GM18951 (cell line): ENCODE data around the gene PADI2.
"Not testable (repeated sequence)": the region's sequence is repeated elsewhere in the genome, so short reads cannot be mapped to it uniquely, and the experiment has no call there.

Experiments
- POLR2A ChIP-seq: IDR thresholded peaks from 4 replicates; pipeline ENCODE4 v1.6.1; 2011; ENCODE audit warnings: mild to moderate bottlenecking; ENCODE audit not compliant: insufficient read length, insufficient read depth; ENCODE audit errors: extremely low read depth
- in situ Hi-C: fragments of 300-500 bp; cut with MboI; formaldehyde crosslinking; loops from one replicate; pipeline ENCODE4 v1.12.0; 2022; ENCODE audit warnings: low sequenced_read_pairs, mixed read lengths, inconsistent platforms; ENCODE audit not compliant: unreplicated experiment

Gene PADI2

DNA sequence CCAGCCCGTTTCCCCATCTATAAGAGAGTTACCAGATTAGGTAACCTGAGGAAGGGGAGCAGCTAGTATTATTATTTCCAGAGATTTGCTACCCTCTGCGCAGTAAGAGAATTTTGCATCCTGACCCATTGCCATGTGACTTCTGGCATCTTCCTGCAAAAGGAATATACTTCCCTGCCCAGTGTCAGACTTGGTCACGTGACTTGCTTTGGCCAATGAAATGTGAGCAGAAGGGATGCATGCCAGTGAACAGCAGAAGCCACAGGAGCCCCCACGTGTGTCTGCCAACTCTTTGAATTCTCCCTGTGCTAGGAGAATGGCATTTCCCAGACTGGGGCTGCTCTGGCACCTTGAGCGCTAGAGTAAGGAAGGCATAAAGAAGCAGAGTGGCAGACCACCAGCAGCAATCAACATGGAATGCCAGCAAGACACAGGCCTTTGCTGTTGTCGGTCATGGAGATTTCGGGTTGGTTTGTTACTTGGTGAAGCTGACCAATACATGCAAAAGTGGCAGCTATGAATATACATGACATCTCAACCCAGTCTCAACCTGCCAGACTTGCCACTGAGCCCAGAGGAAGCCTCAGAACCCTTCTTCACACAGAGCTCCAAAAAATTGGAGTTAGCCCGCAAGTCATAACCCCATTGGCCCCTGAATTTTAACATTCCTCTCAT is 39.0 kb downstream of the PADI2 start:
- in situ Hi-C loops = no loop called here
- TF ChIP-seq POLR2A = no peak

DNA sequence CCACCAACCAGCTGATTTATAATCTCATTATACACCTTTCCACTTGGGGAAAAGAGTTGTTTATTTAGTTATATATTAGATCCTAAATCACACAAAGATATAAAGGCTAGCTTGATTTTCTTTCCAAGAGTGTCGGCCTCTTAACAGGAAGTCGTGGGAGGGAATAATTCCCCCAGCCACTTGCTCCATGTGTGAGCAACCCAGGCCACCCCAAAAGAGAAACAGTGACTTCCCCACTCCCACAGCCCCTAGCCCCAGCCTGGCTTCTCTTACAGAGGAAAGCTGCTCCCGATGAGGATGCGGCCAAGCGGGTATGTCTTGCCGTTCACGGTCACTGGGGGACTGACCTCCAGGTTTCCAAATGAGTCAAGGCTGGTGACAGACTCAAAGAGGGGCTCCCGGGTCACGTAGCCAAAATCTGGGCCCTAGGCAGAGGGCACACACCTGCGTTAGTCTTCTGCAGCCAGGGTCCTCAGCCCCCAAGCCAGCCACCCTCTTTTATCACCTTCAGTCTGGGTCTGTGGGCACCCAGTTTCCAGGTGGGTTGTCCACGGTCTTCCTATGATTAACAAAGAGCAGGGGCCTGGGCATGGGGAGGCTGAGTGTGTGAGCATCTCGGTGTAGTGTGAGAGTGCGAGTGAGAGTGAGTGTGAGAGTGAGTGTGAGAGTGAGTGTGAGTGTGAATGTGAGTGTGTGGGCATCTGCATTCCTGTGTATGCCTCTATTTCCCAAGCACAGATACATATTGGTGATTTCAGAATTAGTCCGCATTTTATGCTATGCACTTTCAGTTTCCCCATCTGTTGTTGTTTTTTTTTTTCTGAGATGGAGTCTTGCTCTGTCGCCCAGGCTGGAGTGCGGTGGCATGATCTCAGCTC is 40.0 kb downstream of the PADI2 start:
- in situ Hi-C loops = no loop called here
- no peak for TF ChIP-seq POLR2A

DNA sequence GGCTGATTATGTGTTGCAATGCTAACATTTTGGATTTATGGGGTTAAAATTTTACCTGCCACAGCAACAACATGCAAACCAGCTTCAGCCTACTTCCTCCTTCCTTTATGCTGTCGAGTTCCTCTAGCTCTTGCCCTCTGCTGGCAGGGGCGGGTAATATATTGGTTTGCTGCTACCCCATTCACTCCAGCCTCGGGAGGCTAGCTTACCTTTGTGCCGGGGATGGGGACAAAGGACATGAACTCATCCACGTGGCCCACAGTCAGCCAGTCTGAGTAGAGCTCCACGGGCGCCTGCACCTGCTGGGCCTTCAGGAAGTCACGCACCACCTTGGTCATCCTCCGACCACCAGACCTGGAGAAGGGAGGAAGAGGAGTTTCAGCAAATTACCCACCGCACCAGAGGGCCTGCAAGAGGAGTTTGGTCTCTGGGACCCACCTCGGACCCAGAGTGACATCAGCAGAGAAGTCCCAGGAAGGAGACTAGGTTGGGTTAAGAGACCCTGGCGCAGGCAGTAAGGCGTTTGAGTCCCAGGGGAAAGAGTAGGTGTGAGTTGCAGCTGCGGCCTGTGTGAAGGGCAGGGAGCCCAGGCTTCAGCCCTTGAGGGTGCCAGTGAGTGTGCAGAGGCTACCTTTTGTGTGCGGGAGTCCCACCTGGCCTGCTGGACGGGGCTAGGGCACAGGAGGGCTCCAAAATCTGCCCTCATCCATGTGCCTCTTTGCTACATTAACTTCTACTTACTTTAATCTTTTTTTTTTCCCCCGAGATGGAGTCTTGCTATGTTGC is 43.6 kb downstream of the PADI2 start:
- TF ChIP-seq POLR2A = no peak
- in situ Hi-C loops = no loop called here

DNA sequence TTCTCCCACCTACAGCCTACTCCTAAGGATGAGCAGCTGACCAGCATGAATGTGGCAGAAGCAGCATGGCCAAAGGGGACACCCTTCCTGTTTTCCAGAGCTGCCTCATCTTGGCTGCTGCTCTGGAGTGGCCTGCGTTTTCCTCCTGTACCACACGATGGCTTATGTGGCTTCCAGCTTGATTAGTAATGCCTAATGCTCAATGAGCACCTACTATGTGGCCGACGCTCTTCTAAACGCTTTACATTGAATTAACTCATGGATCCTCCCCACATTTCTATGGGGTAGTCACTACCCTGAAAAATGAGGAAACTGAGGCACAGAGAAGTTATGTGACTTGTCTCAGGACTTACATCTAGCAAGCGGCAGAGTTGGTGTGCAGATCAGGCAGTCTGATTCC is 47.5 kb downstream of the PADI2 start:
- in situ Hi-C loops = no loop called here
- no peak for TF ChIP-seq POLR2A

DNA sequence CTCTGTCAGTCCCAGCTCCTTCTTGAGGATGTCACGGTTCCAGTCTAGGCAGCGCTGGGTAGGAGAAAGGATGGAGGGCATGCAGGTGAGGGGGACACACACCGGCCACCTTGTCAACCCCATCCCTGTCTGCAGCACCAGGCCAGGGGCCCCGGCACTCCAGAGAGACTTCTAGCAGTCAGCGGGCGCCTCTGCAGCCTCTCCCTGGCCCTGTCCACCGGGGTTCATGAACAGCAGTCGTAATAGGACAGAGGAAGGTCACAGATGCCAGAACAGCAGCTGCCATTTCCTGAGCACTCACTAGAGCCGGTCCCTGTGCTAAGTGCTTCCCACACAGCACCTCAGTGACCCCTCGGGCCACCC is 49.1 kb downstream of the PADI2 start:
- TF ChIP-seq POLR2A = no peak
- in situ Hi-C loops = no loop called here

DNA sequence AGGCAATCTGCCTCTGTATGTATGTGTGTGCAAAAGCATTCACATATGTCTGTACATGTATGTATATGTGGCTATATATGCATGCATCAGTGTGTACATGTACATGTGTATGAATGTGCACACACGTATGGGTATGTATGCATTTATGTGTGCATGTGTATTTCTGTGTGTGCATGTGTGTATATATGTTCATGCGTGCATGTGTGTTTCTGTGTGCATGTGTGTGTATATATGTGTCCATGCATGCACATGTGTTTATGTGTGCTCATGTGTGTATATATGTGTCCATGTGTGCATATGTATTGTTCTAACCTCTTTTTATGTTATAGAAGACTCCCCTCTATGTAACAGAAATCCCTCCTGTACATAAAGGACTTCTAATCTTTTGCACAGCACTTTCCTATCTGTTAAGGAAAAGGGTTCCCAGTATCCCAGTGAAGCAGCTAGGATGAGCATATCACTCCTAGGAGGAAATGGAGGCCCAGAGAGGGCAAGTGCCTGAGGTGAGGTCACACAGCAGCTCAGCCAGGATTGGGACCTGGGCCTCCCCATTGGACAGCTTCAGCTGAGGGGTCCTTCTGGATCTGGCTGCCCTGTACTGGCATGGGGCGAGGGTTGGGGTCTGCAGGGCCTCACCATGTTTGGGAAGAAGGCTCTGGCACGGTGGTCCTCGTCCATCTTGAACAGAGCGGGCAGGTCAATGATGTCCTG is 49.6 kb downstream of the PADI2 start:
- no peak for TF ChIP-seq POLR2A
- in situ Hi-C loops = no loop called here

DNA sequence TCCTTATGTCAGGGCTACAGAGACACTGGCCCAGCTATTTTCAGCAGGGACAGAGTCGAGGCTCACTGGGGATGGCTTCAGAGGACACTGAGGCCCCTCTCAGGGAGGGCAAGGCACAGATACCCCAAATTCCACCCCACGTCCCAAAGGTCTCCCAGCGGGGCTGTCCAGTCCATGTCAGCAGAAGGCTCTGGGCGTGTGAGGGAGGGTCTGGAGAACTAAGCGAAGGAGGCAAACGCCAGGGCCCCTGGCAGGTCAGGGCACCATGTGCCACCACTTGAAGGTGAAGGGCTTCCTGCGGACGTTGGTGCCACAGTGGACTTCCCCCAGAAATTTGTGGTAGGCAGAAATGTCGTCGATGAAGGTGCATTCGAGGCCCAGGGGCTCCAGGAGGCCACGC is 50.5 kb downstream of the PADI2 start:
- in situ Hi-C loops = no loop called here
- TF ChIP-seq POLR2A = no peak

DNA sequence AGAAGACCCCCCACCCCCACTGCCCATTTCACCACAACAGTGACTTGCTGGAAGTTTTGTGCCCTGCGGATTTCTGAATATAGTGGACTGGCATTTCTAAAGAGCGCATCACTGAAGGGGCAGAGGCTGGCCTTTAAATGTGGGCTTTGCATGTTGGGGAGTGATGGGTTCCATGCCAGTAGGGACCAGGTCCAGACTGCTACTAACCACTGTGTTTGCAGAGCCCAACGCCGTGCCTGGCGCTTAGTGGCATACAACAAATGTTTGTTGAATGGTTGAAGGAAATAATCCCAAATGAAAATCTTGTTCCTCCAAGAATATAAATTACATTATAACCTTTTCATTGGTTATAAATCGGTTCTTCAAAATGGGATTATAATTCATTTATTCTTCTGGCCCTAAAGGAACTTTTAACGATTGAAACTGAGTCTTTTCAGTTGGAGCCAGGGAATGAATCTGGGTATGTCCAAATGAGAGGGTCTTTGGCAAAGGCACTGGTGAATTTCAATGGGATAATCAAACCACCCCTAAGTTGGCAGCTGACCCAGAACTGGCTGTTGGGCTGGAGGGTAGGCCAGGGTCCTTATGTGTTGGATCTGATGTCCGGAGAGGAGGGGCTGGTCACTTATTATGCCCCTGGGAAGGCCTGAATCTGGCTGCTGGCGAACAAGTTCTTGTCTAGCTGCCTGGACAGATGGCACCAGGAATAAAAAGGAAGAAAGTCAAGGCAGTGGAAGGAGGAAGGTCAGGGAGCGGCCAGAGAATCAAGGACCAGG is 51.6 kb downstream of the PADI2 start:
- no peak for TF ChIP-seq POLR2A
- in situ Hi-C loops = no loop called here

DNA sequence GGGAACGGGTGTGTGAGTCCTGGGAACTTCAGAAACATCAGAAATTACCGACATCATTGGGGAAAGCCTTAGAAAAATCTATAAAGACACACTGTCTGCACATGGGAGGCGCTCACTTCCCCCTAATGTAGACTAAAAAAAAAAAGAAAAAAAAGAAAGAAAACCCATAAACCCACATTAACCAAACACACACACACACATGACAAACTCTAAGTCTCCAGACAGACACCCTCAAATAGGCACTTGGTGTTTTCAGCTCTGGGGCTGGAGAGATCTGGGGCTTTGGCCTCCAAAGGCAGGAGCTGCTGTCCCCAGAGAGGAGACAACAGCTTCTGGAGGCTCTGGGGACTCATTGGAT is 52.2 kb downstream of the PADI2 start:
- in situ Hi-C loops = no loop called here
- TF ChIP-seq POLR2A = no peak

DNA sequence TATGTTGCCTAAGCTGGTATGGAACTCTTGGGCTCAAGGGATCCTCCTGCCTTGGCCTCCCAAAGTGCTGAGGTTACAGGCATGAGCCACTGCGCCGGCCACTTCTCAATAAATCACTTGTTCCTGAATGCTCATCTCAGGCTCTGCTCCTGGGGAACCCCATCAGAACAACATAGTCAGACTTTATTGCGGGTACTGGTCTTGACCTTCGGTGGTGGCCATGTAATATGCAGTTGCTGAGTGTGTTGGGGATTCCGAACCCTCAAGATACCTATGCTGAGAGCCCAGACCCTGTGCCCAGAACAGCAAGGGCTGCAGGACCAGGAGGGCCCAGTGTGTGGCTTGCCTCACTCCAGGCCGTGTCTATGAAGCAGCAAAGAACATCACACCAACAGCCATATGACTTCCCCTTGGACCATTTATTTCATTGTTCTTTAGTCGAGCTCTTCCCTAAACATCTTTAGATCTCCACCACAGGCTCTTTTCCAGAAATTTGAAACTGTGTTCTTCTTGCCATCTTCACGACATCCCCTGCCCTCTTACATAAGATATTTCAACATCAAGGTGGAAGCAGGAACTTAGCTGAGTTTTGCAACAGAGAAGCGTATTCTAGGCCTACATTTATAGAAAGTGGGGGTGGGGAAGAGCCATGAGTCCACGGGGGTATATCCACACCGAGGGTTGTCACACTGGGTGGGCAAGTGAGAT is 52.7 kb downstream of the PADI2 start:
- TF ChIP-seq POLR2A = no peak
- in situ Hi-C loops = no loop called here

DNA sequence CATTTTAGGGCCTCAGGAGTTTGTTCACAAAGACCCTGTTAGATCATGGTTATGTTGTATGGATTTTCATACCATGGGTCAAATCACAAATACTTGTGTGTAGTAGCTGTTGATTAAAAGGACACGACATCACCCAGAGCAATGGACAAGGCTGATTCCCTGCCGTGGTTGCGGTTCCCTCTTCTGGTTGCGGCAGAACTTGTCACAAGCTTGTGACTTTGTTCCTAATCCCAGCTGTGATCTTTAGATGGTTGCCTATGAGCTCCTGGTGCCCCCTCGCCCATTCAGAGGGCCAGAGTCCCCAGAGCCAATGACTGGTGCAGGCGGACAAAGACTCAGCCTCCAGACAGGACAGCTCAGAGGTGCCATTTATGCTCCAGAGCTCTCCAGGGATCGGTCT is 53.6 kb downstream of the PADI2 start:
- in situ Hi-C loops = no loop called here
- no peak for TF ChIP-seq POLR2A

DNA sequence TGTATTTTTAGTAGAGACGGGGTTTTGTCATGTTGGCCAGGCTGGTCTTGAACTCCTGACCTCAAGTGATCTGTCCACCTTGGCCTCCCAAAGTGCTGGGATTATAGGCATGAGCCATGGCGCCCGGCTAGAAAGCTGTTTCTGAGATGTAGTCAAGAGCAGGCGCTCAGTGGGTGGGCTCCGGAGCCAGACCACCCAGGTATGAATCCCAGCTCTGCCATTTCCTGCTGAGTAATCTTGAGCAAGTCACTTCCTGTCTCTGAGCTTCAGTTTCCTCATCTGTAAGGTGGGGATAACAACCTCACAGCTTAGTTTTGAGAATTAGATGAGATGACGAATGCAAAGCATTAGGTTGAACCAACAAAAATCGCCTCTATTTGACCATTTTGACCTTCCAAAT is 56.5 kb downstream of the PADI2 start:
- in situ Hi-C loops = not testable (repeated sequence)
